NK-92 (cell line): Measurements from ENCODE around the gene PSMA5.
"Not testable (repeated sequence)": the region's sequence is repeated elsewhere in the genome, so short reads cannot be mapped to it uniquely, and the experiment has no call there.

Experiments
- DNase-seq: peaks from one replicate; lab custom pipeline; 2025; ENCODE audit not compliant: unreplicated experiment; lab: John Stamatoyannopoulos, UW

The PSMA5 gene

DNA sequence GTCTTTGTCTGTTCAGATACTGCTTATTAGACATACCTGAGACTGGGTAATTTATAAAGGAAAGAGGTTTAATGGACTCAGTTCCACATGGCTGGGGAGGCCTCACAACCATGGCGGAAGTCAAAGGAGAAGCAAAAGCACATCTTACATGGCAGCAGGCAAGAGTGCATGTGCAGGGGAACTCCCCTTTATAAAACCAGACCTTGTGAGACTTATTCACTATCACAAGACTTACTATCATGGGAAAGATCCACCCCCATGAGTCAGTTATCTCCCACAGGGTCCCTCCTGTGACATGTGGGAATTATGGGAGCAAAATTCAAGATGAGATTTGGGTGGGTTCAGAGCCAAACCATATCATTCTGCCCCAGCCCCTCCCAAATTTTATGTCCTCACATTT, 7.1 kb upstream of the PSMA5 start:
- no peak for DNase-seq

DNA sequence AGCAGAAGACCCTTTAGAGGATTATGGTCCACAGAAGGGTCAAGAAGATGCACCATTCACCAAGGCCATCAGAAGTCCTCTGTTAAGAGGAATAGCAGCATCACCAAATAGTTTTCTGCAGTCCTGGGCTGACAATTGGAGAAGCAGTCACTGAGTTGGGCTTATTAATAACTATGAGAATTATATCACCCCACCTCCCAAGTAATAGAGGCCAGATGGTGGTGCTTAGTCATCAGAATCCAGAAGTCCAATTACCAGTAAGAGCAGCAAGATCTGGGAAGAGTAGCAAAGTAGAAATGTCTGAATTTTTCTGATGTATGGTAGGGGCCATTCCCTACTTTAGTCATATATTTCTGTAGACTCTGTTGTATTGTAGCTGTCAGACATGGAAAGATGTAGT, 6.1 kb upstream of the PSMA5 start:
- no peak for DNase-seq

DNA sequence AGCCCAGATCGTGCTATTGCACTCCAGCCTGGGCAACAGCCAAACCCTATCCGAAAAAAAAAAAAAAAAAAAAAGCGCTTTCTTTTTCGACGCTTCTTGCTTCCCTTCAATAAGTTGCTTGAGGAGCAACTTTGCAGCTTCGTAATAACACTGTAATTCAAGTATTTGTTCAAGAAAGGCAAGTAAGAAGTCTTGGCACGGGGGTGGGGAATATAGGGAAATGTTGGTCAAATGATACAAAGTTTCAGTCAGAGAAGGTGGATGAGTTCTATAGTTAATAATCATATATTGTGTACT, 871 bp upstream of the PSMA5 start:
- no peak for DNase-seq

DNA sequence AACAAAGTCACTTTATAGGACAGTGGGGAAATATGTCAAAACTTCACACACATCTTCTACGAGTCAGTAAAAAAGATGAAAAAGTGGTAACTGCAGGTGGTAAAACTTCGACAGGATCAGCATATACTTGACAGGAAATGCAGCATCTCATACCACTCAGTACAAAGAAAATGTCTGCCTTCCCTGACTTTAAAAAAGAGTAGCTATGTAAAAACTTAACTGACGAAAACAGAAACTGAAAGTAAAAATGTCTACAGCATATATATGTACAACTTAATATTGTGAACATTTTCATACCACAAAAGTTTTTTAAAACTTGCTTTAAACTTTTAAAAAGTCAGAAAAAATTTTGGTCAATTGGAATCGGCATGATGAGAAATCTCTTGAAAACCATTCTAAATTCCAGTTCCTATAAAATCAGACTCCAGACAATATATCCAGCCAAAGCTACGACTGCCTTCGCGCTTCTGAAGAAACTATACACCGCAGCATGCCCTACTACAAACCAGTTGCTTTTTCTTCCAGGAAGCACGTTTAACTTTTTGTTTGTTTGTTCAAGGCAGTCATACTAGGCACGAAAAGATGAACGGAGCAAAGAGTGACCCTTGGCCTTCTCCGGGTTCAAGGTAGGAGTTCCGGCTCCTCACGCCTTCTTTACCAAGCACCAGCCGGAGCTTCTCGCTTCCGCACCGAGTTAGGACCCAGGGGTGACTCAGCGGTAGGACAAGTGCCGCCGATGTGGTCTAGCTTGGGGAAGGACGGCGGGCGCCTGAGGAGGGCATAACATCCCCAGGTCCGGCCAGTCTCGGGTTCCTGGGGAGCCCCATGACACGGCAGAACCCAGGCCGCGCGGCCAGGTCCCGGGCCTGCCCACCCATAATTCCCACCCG, 612 bp downstream of the PSMA5 start:
- no peak for DNase-seq

DNA sequence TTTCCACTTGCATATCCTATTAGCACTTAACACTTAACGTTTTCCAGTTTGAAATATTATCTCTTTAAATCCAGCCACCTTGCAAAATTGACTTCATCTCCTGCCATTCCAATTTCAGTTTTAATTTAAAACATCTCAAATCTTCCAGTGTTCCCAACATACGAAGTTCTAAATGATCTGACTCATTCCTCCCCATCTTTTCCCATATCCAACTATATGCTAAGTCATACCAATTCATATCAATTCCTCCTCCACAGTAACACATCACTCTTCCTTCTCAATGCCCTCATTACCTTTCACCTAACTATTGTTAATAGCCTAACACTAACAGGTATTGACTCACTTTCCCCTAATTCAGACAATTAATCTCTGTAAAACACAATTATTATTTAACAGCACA, 2.8 kb downstream of the PSMA5 start:
- DNase-seq, result no peak

DNA sequence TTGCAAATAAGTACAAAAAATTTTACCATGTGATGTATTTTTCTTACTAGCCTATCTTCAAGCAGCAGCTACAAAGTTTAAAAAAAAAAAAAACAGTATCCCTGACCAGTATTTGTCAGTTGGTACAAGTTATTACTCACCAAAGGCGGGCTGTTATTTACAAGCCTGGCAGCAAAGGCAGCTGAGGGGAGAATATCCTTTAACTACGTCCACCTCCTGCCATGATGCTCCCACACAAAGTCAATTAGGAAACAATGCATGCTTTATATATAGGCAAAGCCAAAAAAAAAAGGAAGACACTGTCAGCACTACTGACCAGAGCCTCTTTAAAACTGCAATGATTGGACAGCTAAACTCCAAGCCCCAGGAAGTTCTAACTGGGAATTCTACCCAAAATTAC, 13.7 kb downstream of the PSMA5 start:
- DNase-seq, result no peak

DNA sequence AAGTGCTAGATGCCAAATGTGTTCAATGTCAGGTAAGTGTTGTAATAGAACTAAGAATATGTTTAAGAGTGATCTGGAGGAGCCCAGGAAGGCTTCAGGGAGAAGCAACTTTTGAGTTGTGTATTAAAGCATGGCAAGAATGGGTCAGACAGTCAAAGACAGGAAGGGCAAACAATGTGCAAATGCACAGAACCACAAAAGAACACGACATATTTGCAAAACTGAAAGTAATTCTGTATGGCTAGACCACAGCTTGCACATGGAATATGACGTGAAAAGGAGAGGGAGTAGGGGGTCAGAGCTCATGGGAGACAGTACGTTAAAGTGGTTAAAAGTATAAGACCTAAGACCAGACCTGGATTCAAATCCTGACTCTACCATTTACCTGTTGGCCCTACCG, 21.4 kb downstream of the PSMA5 start:
- DNase-seq, result no peak

DNA sequence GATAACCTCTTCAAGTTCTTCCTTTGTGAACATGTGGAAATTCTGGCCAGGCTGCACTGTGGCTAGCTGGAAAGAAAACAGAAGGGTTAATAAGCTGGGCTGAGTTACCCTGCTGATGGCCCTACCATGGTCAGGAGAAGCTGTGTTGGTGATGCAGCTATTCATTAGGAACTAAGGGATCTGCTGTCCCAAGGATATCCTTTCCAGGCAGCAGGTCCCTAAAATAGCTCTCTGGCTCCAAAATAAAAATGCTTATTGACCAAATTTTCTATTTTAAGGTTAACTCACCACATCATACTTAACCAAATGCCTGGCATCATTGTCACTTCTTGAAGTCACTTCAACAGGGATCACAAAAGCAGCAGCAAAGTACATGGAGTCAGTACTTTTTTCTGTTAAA, 24.2 kb downstream of the PSMA5 start:
- no peak for DNase-seq

DNA sequence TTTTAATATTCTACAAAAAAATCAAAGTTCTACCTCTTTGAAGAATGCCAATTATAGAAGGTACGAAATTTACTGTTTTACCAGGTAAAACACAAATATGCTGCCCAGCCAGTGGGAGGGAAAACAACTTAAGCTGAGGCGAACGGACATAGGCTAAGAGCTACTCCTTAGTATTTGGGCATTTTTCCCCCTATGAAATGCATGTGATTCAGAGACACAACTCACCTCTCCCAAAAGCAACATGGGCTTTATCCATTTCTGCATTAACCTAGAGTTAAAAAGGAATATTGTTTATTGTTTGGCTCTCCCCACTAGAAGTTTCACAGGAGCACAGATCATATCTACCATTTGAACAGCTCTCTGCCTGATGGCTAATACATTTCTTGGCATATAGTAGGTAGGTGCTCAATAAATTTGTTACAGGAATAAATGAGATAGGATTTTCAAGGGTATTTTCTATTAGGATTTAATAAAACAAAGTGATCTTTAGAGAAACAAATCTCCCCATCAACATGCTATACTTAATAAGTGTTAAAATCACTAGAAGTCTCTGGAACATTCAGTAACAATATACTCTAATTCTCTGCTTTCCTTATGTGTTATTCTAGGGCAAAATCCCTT, 26.1 kb downstream of the PSMA5 start:
- no peak for DNase-seq

DNA sequence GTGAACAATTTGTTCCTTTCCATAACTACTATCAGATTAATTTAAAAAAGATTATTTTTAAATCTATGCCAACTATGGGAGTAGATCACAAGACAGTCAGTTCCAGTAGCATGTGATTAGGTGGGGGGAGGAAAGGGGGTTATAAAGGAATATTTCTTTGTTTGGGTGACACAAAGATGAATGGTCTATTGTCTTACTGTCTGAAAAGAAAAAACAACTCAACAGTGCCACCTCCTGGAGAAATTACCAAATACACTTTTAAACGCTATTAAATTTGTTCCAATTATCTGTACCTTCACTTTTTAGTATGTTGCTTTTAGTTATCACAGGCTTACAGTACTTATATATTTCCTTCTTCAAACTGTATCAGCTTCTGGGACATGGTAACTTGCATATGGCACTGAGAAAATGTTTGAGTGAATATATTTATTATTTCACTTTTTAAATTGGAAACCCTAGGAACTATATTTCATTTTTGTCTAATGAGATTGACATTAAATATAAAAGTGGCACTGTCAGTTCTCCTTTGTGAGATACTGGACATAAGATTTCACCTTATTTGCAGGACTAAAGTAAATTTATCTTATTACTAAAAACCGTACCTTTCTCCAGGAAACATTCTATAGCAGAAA, 26.8 kb downstream of the PSMA5 start:
- DNase-seq, result no peak

DNA sequence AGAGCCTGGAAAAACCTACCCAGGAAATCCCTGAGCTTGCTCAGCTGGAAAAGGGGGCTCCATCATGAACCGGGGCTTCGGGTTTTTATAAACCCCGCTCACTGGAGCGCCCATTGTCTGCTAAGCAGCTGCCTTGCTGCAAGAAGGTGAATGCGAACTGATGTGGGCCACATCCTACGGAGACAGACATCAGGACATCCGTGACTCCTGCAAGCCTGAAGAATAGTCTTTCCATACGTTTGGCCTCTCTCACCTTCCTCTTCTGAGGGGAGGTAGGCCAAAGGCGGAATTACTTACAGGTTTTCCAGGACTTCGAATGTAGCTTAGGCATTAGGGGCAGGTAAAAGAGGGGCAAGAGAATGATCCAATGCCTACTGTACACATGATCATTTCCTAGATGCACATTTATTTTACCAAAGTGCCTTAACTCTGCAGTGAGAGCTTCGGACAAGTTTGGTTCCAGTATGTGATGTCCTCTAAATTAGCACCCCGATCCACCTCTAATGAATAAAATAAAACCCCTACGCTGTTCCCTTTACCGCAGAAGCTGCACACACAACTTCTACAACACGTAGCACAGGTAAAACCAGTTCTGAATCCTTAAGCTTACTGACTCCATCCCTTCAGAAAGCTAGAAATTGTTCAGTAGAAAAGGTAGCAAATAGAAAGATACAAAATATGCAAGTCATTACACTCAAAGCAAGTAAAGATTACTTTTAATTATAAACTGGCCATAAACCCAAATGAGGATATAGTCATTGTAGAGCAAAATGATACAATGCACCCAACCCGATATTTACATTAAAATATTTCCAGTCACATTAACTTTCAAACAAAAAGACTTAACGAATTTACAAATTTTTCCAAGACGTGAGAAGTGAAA, 27.7 kb downstream of the PSMA5 start:
- no peak for DNase-seq

DNA sequence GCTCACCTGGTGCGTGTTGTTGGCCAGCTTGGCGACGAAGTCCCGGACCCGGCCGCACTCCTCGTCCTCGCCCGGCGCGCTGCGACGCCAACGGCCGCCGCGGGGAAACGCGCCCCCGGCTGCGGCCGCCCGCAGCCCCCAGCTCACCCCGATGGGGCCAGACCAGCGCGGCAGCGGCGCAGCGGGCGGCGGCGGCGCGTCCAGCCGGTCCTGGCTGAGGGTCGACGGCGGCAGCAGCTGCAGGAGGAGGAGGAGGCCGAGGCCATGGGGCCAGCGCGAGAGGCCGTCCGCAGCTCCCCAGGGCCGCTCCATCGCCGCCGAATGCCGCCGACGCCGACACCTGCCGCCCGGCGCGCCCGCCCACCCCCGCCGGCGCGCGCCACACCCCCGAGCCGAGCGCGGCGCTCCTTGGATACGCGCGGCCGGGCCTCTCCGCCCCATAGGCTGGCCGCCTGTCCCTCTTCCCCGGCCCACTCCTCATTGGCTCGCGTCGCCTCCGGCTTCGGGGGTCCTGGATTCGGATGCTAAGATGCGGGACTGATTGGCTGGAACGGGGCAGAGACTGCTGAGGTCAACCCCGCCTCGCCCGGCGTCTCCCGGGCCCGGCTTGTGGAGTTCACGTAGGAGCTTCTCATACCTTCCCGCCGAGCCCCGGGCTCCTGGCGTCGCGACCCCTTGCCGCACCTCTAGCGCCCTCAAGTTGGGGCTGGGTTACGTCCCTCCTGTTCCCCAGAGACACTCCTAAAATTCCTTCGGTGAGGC, 28.5 kb downstream of the PSMA5 start, which contains the start of gene SORT1:
SORT1 (minus strand) TSS at position 338 of the 762 bp plus-strand sequence; CDS start at position 312, 26 bp downstream.
- DNase-seq, result no peak

DNA sequence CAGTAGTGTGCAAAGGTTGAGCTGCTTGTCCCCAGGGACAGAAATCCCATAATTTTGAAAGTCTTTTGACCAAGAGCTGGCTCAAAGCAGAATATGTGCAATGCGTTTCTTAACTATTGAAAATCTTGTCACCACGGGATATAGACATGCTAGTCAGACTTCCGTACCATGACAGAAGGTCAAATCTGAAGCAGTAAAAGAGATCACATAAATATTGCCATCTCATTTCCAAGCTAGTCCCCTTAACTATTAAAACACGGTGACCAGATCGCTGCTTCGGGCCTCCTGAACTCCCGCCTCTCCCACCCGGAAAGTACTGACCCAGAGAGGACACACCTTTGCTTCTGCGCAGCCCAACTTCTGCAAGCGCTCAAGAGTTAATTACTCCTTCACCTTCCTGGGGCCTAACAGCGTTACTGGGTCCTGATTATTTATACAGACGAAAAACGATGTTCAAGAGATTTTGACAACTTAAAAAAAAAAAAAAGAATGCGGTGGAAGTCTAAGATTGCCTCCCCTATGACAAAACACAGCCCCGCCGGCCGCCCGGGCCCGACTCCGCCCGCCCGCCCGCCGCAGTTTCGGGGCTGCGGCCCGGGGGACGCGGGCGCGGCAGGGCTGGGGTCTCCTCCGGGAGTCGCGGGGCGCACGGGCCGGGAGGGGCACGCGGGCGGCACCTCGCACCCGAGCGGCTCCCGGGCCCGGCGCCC, 29.2 kb downstream of the PSMA5 start:
- no peak for DNase-seq

DNA sequence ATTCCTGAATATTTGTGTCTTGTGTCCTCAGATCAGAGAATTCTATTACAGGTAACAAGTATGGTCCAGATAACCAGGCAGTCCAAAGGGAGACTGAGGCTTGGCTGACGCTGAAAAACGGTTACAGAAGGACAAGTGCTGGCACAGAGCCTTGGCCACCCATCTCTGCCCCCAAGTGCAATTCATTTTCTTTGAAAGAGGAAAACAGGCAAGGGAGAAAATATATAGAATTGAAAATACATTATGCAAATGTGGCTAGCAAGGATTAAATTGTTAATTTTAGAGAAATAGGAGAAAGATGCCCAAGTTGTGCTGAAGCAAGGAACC, 29.8 kb downstream of the PSMA5 start:
- no peak for DNase-seq

DNA sequence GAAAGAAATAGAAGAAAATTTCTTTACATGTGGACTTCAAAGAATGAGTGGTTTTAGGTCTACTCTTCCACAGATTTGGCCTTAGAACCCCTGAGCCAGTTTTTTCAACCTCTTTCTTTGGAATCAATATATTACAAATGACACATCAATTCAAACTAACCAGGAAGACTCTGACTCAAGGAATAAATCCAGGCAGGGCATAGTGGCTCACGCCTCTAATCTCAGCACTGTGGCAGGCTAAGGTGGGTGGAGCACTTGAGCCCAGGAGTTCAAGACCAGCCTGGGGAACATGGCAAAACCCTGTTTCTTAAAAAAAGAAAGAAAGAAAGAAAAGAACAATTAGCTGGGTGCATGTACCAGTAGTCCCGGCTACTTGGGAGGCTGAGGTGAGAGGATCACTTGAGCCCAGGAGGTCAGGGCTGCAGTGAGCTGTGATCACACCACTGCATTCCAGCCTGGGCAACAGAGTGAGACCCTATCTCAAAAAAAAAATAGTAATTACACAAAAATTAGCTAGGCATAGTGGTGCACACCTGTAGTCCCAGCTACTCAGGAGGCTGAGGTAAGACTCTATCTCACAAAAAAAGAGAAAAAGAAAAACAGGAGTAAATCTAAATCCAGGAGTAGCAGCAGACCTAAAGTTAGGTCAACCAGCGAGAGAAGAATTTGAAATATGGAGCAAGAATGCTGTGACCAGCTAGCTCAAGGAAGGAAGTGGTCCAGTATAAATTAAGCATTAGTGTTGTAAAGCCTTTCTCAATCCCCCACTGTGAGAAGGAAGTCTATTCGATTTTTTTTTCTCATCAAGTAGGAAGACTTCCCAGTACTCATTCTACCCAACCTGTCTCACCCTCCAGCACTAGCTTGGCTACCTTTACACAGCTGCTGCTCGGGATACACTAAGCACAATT, 30.4 kb downstream of the PSMA5 start:
- DNase-seq, result no peak

DNA sequence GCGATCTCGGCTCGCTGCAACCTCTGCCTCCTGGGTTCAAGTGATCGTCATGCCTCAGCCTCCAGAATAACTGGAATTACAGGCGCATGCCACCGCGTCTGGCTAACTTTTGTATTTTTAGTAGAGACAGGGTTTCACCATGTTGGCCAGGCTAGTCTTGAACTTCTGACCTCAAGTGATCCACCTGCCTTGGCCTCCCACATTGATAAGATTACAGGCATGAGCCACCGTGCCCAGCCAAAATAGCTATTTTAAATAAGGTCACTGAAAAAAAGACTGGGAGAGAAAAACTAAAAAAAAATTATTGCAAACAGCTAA, 31.0 kb downstream of the PSMA5 start:
- DNase-seq, result not testable (repeated sequence)

DNA sequence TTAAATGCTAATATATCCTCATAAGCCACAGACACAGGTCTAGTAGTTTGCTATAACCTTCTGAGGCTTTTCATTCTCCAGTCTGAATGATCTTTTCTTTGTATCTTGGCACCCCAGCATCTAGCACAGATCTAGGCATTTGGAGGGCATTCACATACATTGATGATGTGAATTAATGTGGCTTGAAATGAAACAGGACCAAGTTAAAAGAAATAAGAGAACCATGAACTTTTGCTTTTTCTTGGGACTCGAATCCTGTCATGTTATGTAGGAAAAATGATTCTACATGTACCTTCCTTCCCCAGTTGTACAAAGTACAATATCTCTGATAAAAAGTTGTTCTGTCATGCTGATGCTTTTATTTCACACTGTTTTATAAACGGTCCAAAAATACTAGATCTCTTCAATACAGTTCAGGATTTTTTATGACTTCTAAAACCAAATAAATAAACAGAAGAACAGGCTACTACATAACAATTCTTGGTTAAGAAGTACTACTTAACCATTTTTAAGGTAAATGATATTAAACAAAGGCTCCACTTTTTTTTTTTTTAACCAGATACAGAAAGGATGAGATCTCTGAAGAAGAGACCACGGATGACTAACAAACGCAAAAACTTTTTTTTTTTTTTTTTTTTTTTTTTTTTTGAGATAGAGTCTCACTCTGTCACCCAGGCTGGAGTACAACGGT, 31.5 kb downstream of the PSMA5 start:
- DNase-seq, result no peak

DNA sequence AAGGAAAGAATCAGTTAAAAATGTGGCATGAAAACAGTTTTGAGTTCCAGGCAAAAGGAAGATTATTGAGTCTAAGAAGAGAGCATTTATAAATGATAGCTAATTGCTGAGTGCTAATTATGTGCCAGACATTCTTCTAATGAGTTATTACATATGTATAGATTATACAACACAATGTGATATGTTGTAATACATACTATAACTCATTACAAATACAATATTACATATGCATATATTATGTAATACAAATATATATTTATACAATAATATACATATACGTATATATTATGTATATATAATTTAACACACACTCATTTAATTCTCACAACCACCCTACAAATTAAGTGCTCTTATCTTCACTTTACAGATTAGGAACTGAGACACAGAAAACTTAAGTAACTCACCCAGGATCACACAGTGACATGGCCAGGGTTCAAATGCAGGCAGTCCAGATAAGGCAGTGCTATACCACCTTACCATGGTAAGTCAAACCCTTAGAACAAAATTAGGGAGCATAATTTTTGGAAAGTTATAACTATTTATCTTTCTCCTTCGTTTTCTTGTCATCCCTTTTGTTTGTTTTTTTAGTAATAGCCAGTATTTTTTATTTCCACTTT, 32.5 kb downstream of the PSMA5 start:
- DNase-seq, result no peak
